Mesothelial cell of epicardium (in vitro differentiated cells): Measurements from ENCODE around the gene GLCCI1. TPM values are rescaled to one million over a fixed set of nuclear protein-coding genes. Genes with fewer than 3 reads are reported as not detected.

Experiments used
- DNase-seq, 2 experiments: peaks; one replicate each; pipeline ENCODE4 v3.0.0; 2021; ENCODE audit warnings: low spot score in 2 of 2; ENCODE audit not compliant: unreplicated experiment in 2 of 2
- H3K27ac Mint-ChIP-seq: 2 replicates; pipeline ENCODE4 v1.8.0; 2021; ENCODE audit warnings: mixed read lengths
- H3K27me3 Mint-ChIP-seq: 2 replicates; pipeline ENCODE4 v1.8.0; 2021; ENCODE audit warnings: low read depth, mixed read lengths
- H3K36me3 Mint-ChIP-seq: 2 replicates; pipeline ENCODE4 v1.8.0; 2021; ENCODE audit warnings: mixed read lengths
- H3K4me1 Mint-ChIP-seq: 2 replicates; pipeline ENCODE4 v1.8.0; 2021; ENCODE audit warnings: mixed read lengths
- H3K4me3 Mint-ChIP-seq: 2 replicates; pipeline ENCODE4 v1.8.0; 2021; ENCODE audit warnings: mild to moderate bottlenecking, moderate library complexity, mixed read lengths
- H3K9me3 Mint-ChIP-seq: 2 replicates; pipeline ENCODE4 v1.8.0; 2021; ENCODE audit warnings: mixed read lengths
- CTCF ChIP-seq: fragments of 200-600 bp; sonication (generic); IDR thresholded peaks from one replicate; pipeline ENCODE4 v1.5.0; 2021; ENCODE audit warnings: antibody characterized with exemption; ENCODE audit not compliant: unreplicated experiment
- total RNA-seq: library from RNA; stranded (reverse); gene quantifications from 3 replicates; pipeline ENCODE4 v1.2.1, GENCODE V29; 2021

GLCCI1 gene
- total RNA-seq, 1 donor from 2014 or later: 30.2 TPM

DNA sequence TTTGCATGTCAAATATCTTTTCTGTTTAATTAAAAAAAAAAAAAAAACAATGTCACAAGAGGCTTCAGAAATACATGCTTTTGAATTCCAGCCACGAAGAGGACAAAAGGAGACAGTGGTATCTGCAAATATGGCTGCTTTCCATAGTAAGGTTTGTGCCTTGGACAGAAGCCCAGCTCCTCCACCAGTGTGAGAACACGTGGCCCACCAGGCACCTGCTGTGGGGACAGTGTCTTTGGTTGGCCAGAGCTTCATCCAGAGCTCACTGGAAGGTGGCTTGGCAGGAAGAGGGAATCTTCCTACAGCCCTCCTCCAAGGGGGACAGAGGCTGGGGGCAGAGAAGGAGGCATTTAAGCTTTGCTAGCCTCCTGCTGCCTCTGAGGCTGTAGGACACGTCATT is 144.6 kb downstream of the GLCCI1 start:
- TF ChIP-seq CTCF: no peak
- Mint-ChIP-seq H3K27me3 (no peaks in the 10 kb centered on the region), H3K4me3 (no peak overlapping the region), H3K36me3 (no peaks in the 10 kb centered on the region), H3K27ac (no peak overlapping the region), H3K9me3 (peaks cover 7% of the 10 kb centered on the region), H3K4me1 (no peaks in the 10 kb centered on the region)
- DNase-seq: no peak

DNA sequence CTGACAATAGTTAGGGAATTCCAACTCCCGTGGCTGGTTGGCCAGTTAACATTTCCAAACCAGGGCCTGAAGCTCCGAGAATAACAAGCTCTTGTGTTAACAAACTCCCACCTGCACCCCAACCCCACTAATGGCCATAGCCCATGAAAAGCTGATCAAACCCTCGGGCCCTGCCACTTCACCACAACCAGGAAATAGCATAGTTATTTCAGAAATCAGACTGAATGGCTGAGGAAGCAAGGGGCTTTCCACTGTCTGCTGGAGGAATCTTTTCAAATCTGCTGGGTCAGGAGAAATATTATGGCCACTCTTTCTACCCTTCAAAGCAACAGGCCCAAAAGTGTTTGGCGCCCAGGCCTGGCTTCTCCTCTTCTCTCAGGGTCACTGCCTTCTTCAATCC is 145.6 kb downstream of the GLCCI1 start:
- no peak for DNase-seq
- no peak overlapping the region for H3K27ac Mint-ChIP-seq
- H3K9me3 Mint-ChIP-seq: peaks cover 7% of the 10 kb centered on the region
- H3K27me3 Mint-ChIP-seq: no peaks in the 10 kb centered on the region
- no peak overlapping the region for H3K4me3 Mint-ChIP-seq
- no peaks in the 10 kb centered on the region for H3K36me3 Mint-ChIP-seq
- H3K4me1 Mint-ChIP-seq: peaks cover 2% of the 10 kb centered on the region
- TF ChIP-seq CTCF: no peak

DNA sequence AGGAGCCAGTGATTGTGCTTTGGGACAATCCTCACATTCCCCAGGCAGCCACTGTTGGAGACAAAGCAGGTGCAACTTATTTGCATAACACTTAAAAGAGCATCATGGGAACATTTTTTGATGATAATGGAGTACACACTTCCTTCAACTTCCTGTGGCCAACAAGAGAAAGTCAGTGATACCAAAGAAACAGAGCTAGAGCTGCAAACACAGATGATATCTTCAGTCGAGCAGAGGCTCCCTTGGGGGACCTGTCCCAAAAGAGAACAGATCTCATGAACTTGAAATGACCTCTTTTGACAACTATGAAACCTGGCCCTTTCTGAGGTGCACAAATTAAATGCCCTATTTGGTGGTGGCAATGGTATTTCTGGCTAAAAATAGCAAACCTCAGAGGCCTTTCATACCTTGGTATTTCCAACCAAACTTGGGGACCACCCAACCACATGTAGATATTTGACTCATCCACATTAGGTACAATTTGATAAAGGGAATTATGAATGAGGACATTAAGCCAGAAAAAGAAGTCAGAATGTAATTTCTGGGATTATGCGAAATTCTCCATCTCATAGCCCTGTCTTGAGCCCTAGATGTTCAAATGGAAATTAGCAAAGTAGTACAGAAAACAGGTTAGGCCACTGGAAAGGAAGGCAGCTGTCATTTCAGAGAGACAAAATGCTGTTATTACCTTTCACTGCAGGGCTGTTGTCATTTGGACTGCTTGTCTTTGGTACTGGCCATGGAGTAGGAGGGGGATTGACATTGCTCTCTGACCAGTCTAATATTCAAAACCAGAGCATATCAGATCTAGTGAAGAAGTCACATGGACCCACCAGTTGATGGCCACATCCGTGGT is 147.2 kb downstream of the GLCCI1 start:
- no peak overlapping the region for H3K4me3 Mint-ChIP-seq
- peaks cover 8% of the 10 kb centered on the region for H3K4me1 Mint-ChIP-seq
- TF ChIP-seq CTCF: no peak

GRCh38 chr7:8117195-8117594 is 148.6 kb downstream of the GLCCI1 start:
- TF ChIP-seq CTCF: no peak
- no peak for DNase-seq
- H3K27ac Mint-ChIP-seq: no peak overlapping the region
- no peak overlapping the region for H3K4me3 Mint-ChIP-seq
- H3K4me1 Mint-ChIP-seq: peaks cover 8% of the 10 kb centered on the region
- H3K27me3 Mint-ChIP-seq: no peaks in the 10 kb centered on the region
- no peaks in the 10 kb centered on the region for H3K36me3 Mint-ChIP-seq
- H3K9me3 Mint-ChIP-seq: peaks cover 7% of the 10 kb centered on the region

More for the DNA sequence above, 147.2 kb downstream of the GLCCI1 start:
- Mint-ChIP-seq H3K9me3 (peaks cover 7% of the 10 kb centered on the region), H3K27me3 (no peaks in the 10 kb centered on the region), H3K36me3 (no peaks in the 10 kb centered on the region), H3K27ac (no peak overlapping the region)
- DNase-seq: no peak

- Mint-ChIP-seq H3K27me3 (no peaks in the 10 kb centered on the region), H3K4me1 (peaks cover 8% of the 10 kb centered on the region)
These were observed 150.7 kb downstream of the GLCCI1 start for GRCh38 chr7:8119262-8119661.

More at GRCh38 chr7:8119262-8119661, 150.7 kb downstream of the GLCCI1 start:
- Mint-ChIP-seq H3K36me3 (no peaks in the 10 kb centered on the region), H3K9me3 (peaks cover 4% of the 10 kb centered on the region), H3K4me3 (no peak overlapping the region), H3K27ac (no peak overlapping the region)
- DNase-seq: no peak
- TF ChIP-seq CTCF: no peak
